Activated CD4-positive, alpha-beta T cell treated with anti-CD3 and anti-CD28 coated beads, Interleukin-2, amount 10 ng/mL, durations not matched to agents 7 days and 5 days (primary cell): ENCODE measurements around the gene ATL1. TPM values are rescaled to one million over a fixed set of nuclear protein-coding genes. Genes with fewer than 3 reads are reported as not detected.
"Not testable (repeated sequence)": the region's sequence is repeated elsewhere in the genome, so short reads cannot be mapped to it uniquely, and the experiment has no call there.

Experiments used
- CTCF ChIA-PET: fragments of 350-600 bp; sonication (Branson Sonifier 250); formaldehyde crosslinking; loops from one replicate; lab custom pipeline; 2021; ENCODE audit warnings: antibody characterized with exemption; lab: Charles Lee
- POLR2A ChIA-PET: fragments of 350-600 bp; sonication (Branson Sonifier 250); formaldehyde crosslinking; loops from one replicate; lab custom pipeline; 2021; ENCODE audit warnings: antibody characterized with exemption; lab: Charles Lee
- DNase-seq: peaks from one replicate; pipeline ENCODE4 v3.0.0-alpha.2; 2020
- H3K27ac Mint-ChIP-seq: one replicate; pipeline ENCODE4 v1.8.0; 2021; ENCODE audit warnings: mild to moderate bottlenecking, moderate library complexity, mixed read lengths
- H3K27me3 Mint-ChIP-seq: one replicate; pipeline ENCODE4 v1.8.0; 2021; ENCODE audit warnings: mixed read lengths
- H3K36me3 Mint-ChIP-seq: one replicate; pipeline ENCODE4 v1.8.0; 2021; ENCODE audit warnings: low read depth, mixed read lengths
- H3K4me1 Mint-ChIP-seq: one replicate; pipeline ENCODE4 v1.8.0; 2021; ENCODE audit warnings: mixed read lengths
- H3K4me3 Mint-ChIP-seq: one replicate; pipeline ENCODE4 v1.8.0; 2021; ENCODE audit warnings: mild to moderate bottlenecking, moderate library complexity, mixed read lengths
- H3K9me3 Mint-ChIP-seq: one replicate; pipeline ENCODE4 v1.8.0; 2021; ENCODE audit warnings: mixed read lengths
- total RNA-seq, 2 experiments: library from RNA; stranded (reverse); gene quantifications; one replicate each; pipeline ENCODE4 v1.2.3, GENCODE V29; 2021

ATL1 gene
- total RNA-seq, 2 experiments from 2014 or later: 0.67 to 1.2 TPM

DNA sequence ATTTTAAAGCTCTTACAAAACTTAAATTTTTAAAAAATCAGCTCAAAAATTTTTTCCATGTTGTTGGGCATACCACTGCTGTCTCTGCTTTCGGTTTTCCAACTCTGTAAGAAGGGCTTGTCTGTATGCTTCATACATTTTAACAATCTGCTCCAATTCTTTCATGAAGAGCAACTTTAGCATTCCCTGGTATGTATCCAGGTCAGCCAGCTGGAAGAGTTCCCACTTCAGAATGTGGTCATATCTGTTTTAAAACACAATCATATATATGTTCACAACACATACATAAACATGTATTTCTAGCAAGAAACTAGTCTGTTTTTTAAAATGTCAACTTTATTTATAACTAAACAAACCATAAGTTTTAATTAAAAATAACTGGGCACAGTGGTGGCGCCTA, 75.2 kb downstream of the ATL1 start:
- ChIA-PET POLR2A (interaction anchor here (0.7 kb wide), 1 partner anchor 114 kb away, joined by 3 read pairs; no protein-coding TSS in a partner anchor), CTCF (no interaction called here)
- Mint-ChIP-seq H3K4me3 (no peak overlapping the region), H3K4me1 (no peaks in the 10 kb centered on the region), H3K36me3 (peaks cover 2% of the 10 kb centered on the region), H3K9me3 (no peaks in the 10 kb centered on the region), H3K27ac (no peak overlapping the region), H3K27me3 (no peaks in the 10 kb centered on the region)
- DNase-seq: no peak

DNA sequence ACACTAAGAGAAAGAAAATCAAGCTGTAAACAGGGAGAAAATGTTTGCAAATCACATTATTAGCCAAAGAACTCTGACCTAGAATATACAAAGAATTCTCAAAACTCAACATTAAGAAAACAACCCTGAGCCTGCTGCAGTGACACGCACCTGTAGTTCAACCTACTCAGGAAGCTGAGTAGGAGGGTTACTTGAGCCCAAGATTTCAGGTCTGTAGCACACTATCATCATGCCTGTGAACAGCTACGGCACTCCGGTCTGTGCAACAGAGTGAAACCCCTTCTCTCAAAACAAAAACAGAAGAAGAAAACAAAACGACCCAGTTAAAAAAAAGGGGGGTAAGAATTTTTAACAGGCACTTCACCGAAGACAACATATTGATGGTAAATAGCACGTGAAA, 87.3 kb downstream of the ATL1 start:
- CTCF ChIA-PET: no interaction called here
- DNase-seq: no peak
- no peak overlapping the region for H3K4me3 Mint-ChIP-seq

DNA sequence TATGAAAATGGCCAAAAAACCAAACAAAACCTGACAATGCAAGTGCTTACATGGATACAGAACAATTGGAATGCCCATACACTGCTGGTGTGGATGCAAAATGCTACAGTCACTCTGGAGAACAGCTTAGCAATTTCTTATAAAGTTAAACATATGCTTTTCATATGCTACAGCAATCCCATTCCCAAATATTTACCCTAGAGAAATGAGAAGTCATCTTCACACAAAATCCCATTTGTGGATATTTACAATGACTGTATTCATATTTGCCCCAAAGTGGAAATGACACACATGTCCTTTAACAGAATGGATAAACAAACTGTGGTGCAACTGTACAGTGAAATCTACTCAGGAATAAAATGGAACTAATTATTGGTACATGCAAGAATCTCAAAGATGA, 87.8 kb downstream of the ATL1 start:
- no peaks in the 10 kb centered on the region for H3K9me3 Mint-ChIP-seq
- H3K27me3 Mint-ChIP-seq: no peaks in the 10 kb centered on the region
- H3K4me1 Mint-ChIP-seq: no peaks in the 10 kb centered on the region
- no peak overlapping the region for H3K4me3 Mint-ChIP-seq
- H3K36me3 Mint-ChIP-seq: no peaks in the 10 kb centered on the region
- ChIA-PET CTCF (no interaction called here), POLR2A (no interaction called here)
- no peak overlapping the region for H3K27ac Mint-ChIP-seq
- DNase-seq: no peak

More for the DNA sequence above, 87.3 kb downstream of the ATL1 start:
- Mint-ChIP-seq H3K36me3 (no peaks in the 10 kb centered on the region), H3K4me1 (no peaks in the 10 kb centered on the region), H3K27me3 (no peaks in the 10 kb centered on the region), H3K9me3 (no peaks in the 10 kb centered on the region), H3K27ac (no peak overlapping the region)
- POLR2A ChIA-PET: no interaction called here

DNA sequence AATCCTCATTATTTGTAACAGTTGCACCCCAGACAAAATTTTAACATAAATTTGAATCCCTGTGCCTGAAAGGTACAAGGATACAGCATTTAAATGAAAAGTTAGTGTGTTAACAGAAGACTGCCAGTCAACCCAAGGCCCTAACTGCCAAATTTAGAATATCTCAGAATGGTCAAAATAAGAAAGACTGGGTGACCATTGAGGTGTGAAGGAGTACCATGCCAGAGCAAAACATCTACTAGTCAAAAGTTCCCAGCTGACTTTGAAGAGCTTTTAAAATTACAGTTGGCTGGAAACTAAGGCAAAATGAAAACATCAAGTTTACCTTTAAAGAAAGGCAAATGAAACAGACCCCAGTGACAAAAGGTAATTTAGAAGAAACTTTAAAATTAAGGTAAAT, 89.7 kb downstream of the ATL1 start:
- H3K27me3 Mint-ChIP-seq: no peaks in the 10 kb centered on the region
- H3K9me3 Mint-ChIP-seq: no peaks in the 10 kb centered on the region
- H3K36me3 Mint-ChIP-seq: no peaks in the 10 kb centered on the region
- ChIA-PET POLR2A (no interaction called here), CTCF (no interaction called here)
- H3K4me1 Mint-ChIP-seq: no peaks in the 10 kb centered on the region
- no peak for DNase-seq
- H3K27ac Mint-ChIP-seq: no peak overlapping the region
- H3K4me3 Mint-ChIP-seq: no peak overlapping the region

DNA sequence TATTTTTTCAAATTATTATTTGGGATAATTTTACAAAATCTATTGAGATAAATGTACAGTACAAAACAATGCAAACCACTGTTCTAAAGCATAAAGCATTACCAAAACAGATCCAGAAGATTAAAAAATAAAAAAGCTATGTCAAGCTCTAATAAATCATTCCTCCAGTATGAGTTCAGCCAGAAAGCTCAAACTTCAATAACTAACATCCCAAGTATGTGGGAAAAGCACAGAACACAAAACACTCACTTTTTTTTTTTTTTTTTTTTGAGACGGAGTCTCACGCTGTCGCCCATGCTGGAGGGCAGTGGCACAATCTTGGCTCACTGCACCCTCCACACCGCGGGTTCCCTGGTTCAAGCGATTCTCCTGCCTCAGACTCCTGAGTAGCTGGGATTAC, 96.8 kb downstream of the ATL1 start:
- POLR2A ChIA-PET: no interaction called here
- no peak overlapping the region for H3K4me3 Mint-ChIP-seq
- peaks cover 3% of the 10 kb centered on the region for H3K36me3 Mint-ChIP-seq
- no peaks in the 10 kb centered on the region for H3K27me3 Mint-ChIP-seq
- H3K27ac Mint-ChIP-seq: no peak overlapping the region
- DNase-seq: no peak
- no peaks in the 10 kb centered on the region for H3K4me1 Mint-ChIP-seq
- CTCF ChIA-PET: interaction anchor here (0.6 kb wide), 1 partner anchor 128 kb away, joined by 3 read pairs; no protein-coding TSS in a partner anchor
- H3K9me3 Mint-ChIP-seq: no peaks in the 10 kb centered on the region

DNA sequence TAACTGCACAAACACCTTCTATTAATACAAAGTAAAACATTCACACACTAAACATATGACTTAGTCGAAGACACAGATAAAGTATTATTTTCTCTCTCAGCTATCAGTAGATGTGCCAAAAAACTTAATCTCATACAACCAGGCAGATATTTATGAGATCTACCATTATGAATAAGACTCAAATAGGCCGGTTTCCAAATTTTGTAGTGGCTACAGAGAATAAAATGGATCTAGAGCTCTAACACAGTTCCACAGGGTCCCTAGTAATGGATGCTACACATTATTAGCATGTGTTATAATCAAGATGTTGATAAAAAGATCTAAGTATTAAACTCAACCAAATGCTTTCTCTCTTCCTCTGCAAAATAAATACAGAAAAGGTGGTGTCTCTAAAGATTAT, 97.8 kb downstream of the ATL1 start:
- POLR2A ChIA-PET: no interaction called here

DNA sequence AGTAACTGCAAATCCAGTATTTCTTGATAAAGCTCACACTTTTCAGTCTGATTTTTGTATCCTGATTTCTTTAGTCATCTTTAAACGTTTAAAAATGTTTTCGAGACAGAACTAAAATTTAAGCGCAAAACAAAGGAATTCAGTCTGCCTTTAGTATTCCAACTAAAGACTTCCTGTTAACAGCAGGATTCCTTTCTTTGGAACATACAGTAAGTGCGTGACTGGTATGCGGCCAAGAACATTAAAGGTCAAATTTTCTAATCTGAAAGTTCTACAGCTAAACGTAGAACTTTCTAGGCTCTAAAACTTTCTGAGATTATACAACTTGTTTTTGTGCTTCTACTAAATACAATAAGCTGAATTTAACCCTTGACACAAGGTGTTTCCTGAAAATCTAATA, 98.3 kb downstream of the ATL1 start:
- peaks cover 3% of the 10 kb centered on the region for H3K36me3 Mint-ChIP-seq
- DNase-seq: no peak
- ChIA-PET POLR2A (no interaction called here), CTCF (interaction anchor here (0.5 to 1.0 kb wide), 3 partner anchors 54 to 624 kb away, joined by 3 to 5 read pairs (median 3); no protein-coding TSS in a partner anchor)
- H3K27ac Mint-ChIP-seq: no peak overlapping the region
- no peak overlapping the region for H3K4me3 Mint-ChIP-seq
- H3K4me1 Mint-ChIP-seq: no peaks in the 10 kb centered on the region
- no peaks in the 10 kb centered on the region for H3K9me3 Mint-ChIP-seq
- no peaks in the 10 kb centered on the region for H3K27me3 Mint-ChIP-seq

More for the DNA sequence above, 97.8 kb downstream of the ATL1 start:
- no peak overlapping the region for H3K4me3 Mint-ChIP-seq
- no peak overlapping the region for H3K27ac Mint-ChIP-seq
- H3K4me1 Mint-ChIP-seq: no peaks in the 10 kb centered on the region
- no peaks in the 10 kb centered on the region for H3K27me3 Mint-ChIP-seq
- DNase-seq: no peak
- CTCF ChIA-PET: interaction anchor here (0.5 kb wide), 1 partner anchor 531 kb away, joined by 5 read pairs; no protein-coding TSS in a partner anchor
- H3K36me3 Mint-ChIP-seq: peaks cover 3% of the 10 kb centered on the region
- no peaks in the 10 kb centered on the region for H3K9me3 Mint-ChIP-seq

DNA sequence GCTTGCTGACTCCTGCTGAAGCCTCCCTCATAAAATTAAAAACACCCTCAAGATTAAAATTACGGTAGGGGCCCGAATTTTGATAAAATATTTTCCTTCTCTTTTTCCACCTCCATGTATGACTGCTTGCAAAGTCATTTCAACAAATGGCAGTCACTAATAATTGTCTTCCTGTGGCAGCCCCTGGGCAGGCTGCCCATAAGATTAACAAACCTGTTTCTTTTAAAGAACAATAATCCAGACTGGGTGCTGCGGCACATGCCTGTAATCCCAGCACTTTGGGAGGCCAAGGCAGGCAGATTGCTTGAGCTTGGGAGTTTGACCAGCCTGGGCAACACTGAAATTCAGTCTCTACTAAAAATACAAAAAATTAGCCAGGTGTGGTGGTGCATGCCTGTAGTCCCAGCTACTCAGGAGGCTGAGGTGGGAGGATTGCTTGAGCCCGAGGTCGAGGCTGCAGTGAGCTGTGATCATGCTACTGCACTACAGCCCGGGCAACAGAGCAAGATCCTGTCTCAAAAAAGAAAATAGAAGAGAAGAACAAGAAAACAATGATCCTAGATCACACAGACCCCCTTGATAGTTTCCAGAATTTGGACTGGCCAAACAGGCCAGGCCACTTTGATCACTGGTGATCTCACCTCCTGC, 99.5 kb downstream of the ATL1 start:
- ChIA-PET CTCF (interaction anchor here (1.0 kb wide), 1 partner anchor 55 kb away, joined by 3 read pairs; no protein-coding TSS in a partner anchor), POLR2A (no interaction called here)
- H3K36me3 Mint-ChIP-seq: peaks cover 3% of the 10 kb centered on the region

DNA sequence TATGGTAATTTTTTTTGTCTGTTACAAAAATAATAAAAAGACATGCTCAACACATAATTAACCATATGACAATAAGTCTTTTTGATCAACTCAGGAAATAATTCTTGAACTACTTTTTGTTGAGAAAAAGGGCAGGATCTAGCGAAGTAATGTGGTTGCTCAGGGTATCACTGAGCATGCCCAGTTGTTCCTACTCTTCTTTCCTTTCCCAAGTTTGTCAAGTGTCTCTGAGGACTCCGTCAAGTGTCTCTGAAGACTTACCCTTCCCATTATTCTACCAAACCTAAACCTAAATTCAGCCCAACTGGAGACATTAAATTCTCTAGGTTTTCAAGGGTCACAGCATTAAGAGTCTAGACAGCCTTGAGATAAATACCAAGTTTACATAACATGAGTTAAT, 104.6 kb downstream of the ATL1 start:
- H3K27ac Mint-ChIP-seq, H3K4me3 Mint-ChIP-seq, H3K27me3 Mint-ChIP-seq, POLR2A ChIA-PET, H3K36me3 Mint-ChIP-seq, H3K9me3 Mint-ChIP-seq, CTCF ChIA-PET, DNase-seq: not testable (repeated sequence)
- peaks cover 14% of the 10 kb centered on the region for H3K4me1 Mint-ChIP-seq

More for the DNA sequence above, 99.5 kb downstream of the ATL1 start:
- H3K4me3 Mint-ChIP-seq: no peak overlapping the region
- no peaks in the 10 kb centered on the region for H3K4me1 Mint-ChIP-seq
- no peak for DNase-seq
- H3K9me3 Mint-ChIP-seq: no peaks in the 10 kb centered on the region
- H3K27ac Mint-ChIP-seq: no peak overlapping the region
- no peaks in the 10 kb centered on the region for H3K27me3 Mint-ChIP-seq

DNA sequence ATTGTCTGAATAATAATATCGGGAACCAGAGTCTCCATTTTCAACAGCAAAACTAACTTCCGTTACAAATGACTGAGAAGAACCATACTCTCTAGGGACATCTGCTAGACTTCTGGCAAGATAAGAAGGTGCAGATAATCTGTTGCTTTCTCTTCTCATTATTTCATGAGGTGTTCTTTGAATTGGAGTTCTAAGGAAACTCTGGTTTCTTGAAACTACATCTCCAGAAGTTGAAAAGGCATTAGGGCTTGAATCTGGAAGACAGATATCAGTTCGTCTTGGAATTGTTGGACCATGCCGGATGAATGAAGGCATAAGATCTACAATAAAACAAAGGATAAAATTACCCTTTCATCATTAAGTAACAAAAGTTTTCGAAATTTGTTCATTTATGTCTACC, 105.4 kb downstream of the ATL1 start:
- POLR2A ChIA-PET, CTCF ChIA-PET, H3K27ac Mint-ChIP-seq, H3K4me3 Mint-ChIP-seq, DNase-seq, H3K36me3 Mint-ChIP-seq, H3K27me3 Mint-ChIP-seq, H3K9me3 Mint-ChIP-seq: not testable (repeated sequence)
- H3K4me1 Mint-ChIP-seq: peaks cover 14% of the 10 kb centered on the region

DNA sequence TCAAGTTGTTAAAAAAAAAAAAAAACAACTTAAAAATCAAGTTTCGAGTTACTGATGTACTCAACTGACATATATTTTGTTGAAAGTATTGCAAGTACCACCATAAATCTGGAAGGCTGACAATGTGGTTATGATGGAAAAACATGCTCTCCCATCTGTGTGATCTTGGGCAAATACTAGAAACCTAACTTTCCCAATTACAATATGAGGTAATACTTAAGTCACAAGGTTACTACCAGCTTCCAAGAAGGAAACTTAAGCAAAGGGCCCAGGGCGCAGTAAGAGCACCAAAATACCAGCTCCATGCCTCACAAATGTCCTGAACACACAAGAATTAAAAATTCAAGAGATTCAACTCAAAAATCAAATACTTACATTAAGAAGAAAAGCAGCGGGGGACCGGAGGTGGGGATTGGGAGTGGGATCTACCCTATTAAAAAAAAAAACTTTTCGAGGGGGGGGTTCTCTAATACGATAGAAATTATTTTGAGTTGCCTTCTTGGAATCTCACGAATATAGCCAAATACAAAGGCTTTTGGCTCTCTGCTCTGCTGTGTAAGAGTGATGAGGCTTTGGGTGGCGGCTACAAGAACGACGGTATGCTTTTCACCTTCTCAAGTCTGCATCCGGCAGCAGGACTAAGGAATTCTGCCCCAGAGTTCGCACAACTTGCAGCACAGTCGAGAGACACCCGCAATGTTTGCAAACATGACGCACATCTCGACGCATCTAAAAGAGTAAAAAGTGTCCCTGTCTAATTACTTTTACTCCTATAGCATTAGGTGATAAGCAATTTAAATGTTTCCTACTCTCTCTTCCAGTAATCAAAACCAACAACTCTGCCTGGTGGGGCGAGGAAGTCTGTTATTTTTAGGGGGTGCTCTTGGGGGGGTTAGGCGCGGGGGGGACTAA, 107.1 kb downstream of the ATL1 start:
- H3K27me3 Mint-ChIP-seq: peaks cover 2% of the 10 kb centered on the region
- peak; percentile 23 for DNase-seq
- ChIA-PET POLR2A (interaction anchor here (0.6 kb wide), 1 partner anchor 579 kb away, joined by 3 read pairs; no protein-coding TSS in a partner anchor), CTCF (interaction anchor here (1.4 kb wide), 1 partner anchor 47 kb away, joined by 4 read pairs; no protein-coding TSS in a partner anchor)
- peak overlapping the region; percentile 65 for H3K27ac Mint-ChIP-seq
- no peak overlapping the region for H3K4me3 Mint-ChIP-seq
- peaks cover 14% of the 10 kb centered on the region for H3K4me1 Mint-ChIP-seq
- H3K36me3 Mint-ChIP-seq: peaks cover 3% of the 10 kb centered on the region
- no peaks in the 10 kb centered on the region for H3K9me3 Mint-ChIP-seq

DNA sequence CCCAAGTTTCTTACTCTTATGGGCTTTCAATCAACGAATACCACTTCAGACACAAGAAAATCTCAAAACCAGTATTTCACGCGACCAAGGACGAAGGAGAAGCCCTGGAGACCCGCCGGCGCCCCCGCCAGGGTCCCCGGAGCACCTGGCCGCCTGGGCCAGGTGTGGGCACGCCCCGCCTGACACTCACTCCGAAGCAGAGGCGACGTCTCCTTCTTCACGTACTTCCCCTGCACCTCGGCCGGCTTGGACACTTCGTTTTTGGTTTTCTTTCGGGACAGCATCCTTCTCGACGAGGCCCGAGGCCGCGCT, 107.7 kb downstream of the ATL1 start:
- ChIA-PET POLR2A (no interaction called here), CTCF (interaction anchor here (1.0 kb wide), 1 partner anchor 106 kb away, joined by 3 read pairs; no protein-coding TSS in a partner anchor)
- H3K36me3 Mint-ChIP-seq: peaks cover 3% of the 10 kb centered on the region
- no peaks in the 10 kb centered on the region for H3K9me3 Mint-ChIP-seq
- peak overlapping the region; percentile 65 for H3K27ac Mint-ChIP-seq
- H3K4me3 Mint-ChIP-seq: no peak overlapping the region
- peaks cover 2% of the 10 kb centered on the region for H3K27me3 Mint-ChIP-seq
- peak; percentile 18 for DNase-seq
- peaks cover 14% of the 10 kb centered on the region for H3K4me1 Mint-ChIP-seq
